COLO668 (cell line): ENCODE measurements around the gene POLD4.

Source experiments
- DNase-seq: peaks from one replicate; lab custom pipeline; 2025; ENCODE audit not compliant: unreplicated experiment; lab: John Stamatoyannopoulos, UW

The POLD4 gene

GRCh38 chr11:67371911-67372320 is 18.6 kb upstream of the POLD4 start:
- peak; percentile 12 for DNase-seq

GRCh38 chr11:67371189-67371910 is 18.0 kb upstream of the POLD4 start:
- peak; percentile 15 for DNase-seq

GRCh38 chr11:67370351-67371076 is 17.2 kb upstream of the POLD4 start:
- DNase-seq, result no peak

- no peak for DNase-seq
These were observed 16.5 kb upstream of the POLD4 start for GRCh38 chr11:67369801-67370284.

GRCh38 chr11:67369275-67369674 is 15.9 kb upstream of the POLD4 start:
- no peak for DNase-seq

- no peak for DNase-seq
These were observed 15.3 kb upstream of the POLD4 start for GRCh38 chr11:67368621-67369020.

GRCh38 chr11:67367761-67368227 is 14.4 kb upstream of the POLD4 start:
- no peak for DNase-seq

GRCh38 chr11:67366961-67367760 is 13.8 kb upstream of the POLD4 start:
- DNase-seq, result no peak

GRCh38 chr11:67366546-67366945 is 13.2 kb upstream of the POLD4 start:
- no peak for DNase-seq

GRCh38 chr11:67365736-67366444 is 12.5 kb upstream of the POLD4 start:
- no peak for DNase-seq

GRCh38 chr11:67364783-67365722 is 11.7 kb upstream of the POLD4 start:
- no peak for DNase-seq

- DNase-seq, result no peak
These were observed 10.8 kb upstream of the POLD4 start for GRCh38 chr11:67364169-67364568.

GRCh38 chr11:67357831-67358670 is 4.7 kb upstream of the POLD4 start:
- no peak for DNase-seq

- DNase-seq, result peak; percentile 60
These were observed 3.7 kb upstream of the POLD4 start for GRCh38 chr11:67356864-67357561.

GRCh38 chr11:67356387-67356863 is 3.1 kb upstream of the POLD4 start:
- DNase-seq, result no peak

GRCh38 chr11:67355794-67356386 is 2.5 kb upstream of the POLD4 start:
- no peak for DNase-seq

- DNase-seq, result no peak
These were observed 1.9 kb upstream of the POLD4 start for GRCh38 chr11:67355023-67355793.
